Osteoblast (primary cell): Measurements from ENCODE around the gene STRIP2. TPM values are rescaled to one million over a fixed set of nuclear protein-coding genes. Genes with fewer than 3 reads are reported as not detected.

Experiments used
- DNase-seq: peaks from one replicate; pipeline ENCODE4 v3.0.0; 2011; ENCODE audit warnings: low spot score, mixed read lengths; ENCODE audit not compliant: insufficient read length; ENCODE audit errors: missing footprints
- H2AFZ ChIP-seq: 2 replicates; pipeline ENCODE4 v1.6.0; 2011; ENCODE audit warnings: mild to moderate bottlenecking, low read length
- H3K27ac ChIP-seq: 2 replicates; pipeline ENCODE4 v1.5.1; 2011; ENCODE audit warnings: mild to moderate bottlenecking, low read depth, low read length, moderate library complexity
- H3K27me3 ChIP-seq: 2 replicates; pipeline ENCODE4 v1.6.0; 2012; ENCODE audit warnings: mild to moderate bottlenecking, control low read depth, inconsistent platforms, low read length, moderate library complexity; ENCODE audit not compliant: insufficient read depth
- H3K36me3 ChIP-seq: 2 replicates; pipeline ENCODE4 v1.5.1; 2011; ENCODE audit warnings: mild to moderate bottlenecking, low read length, control low read depth, moderate library complexity; ENCODE audit not compliant: insufficient read depth
- H3K4me1 ChIP-seq: 2 replicates; pipeline ENCODE4 v1.5.1; 2011; ENCODE audit warnings: mild to moderate bottlenecking, low read length, control low read depth, moderate library complexity; ENCODE audit not compliant: insufficient read depth
- H3K4me2 ChIP-seq: 2 replicates; pipeline ENCODE4 v1.6.0; 2011; ENCODE audit warnings: mild to moderate bottlenecking, low read length; ENCODE audit not compliant: insufficient read depth
- H3K4me3 ChIP-seq: fragments of 200-600 bp; sonication (generic); 3 replicates; pipeline ENCODE4 v1.5.1; 2012; ENCODE audit warnings: mild to moderate bottlenecking, low read length, inconsistent platforms; ENCODE audit not compliant: insufficient read depth
- H3K79me2 ChIP-seq: 2 replicates; pipeline ENCODE4 v1.6.0; 2012; ENCODE audit warnings: mild to moderate bottlenecking, low read length, control low read depth, inconsistent platforms; ENCODE audit not compliant: insufficient read depth
- H3K9me3 ChIP-seq: 2 replicates; pipeline ENCODE4 v1.5.1; 2011; ENCODE audit warnings: low read depth, low read length, control low read depth
- H4K20me1 ChIP-seq: 2 replicates; pipeline ENCODE4 v1.6.0; 2012; ENCODE audit warnings: mild to moderate bottlenecking, low read length, control low read depth; ENCODE audit not compliant: insufficient read depth
- CTCF ChIP-seq: IDR thresholded peaks from 2 replicates; pipeline ENCODE4 v1.5.1; 2011; ENCODE audit warnings: mild to moderate bottlenecking, low read depth, low read length, moderate library complexity; ENCODE audit errors: extremely low read depth
- total RNA-seq: library from RNA; depleted of rRNA; stranded (reverse); fragments of >200 nt; gene quantifications from 2 replicates; pipeline ENCODE4 v1.2.3, GENCODE V29; 2012

STRIP2 gene
- total RNA-seq, 1 donor: 8.3 TPM

DNA sequence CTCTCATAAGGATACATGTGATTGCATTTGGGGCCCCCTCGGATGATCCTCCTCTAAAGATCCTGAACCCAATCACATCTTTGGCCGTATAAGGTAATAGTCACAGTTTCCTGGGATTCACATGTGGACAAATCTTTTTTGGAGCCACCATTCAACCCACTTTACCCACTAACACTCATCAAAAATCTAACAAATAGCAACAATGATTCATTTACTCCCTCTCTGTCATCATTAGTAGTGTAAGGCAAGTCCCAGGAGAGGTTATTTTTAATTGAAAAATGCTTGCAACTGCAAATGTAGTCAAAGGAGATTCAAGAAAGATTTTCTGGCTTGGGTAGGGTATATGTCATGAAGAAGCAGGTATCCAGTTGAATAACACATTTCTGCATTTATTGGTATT lies 58.2 kb downstream of the STRIP2 start:
- DNase-seq: no peak
- H3K4me2 ChIP-seq: no peak overlapping the region
- no peaks in the 10 kb centered on the region for H3K9me3 ChIP-seq
- peaks cover 29% of the 10 kb centered on the region for H3K4me1 ChIP-seq
- H3K36me3 ChIP-seq: no peaks in the 10 kb centered on the region
- H3K27ac ChIP-seq: no peak overlapping the region
- H2AFZ ChIP-seq: no peak overlapping the region
- H4K20me1 ChIP-seq: no peaks in the 10 kb centered on the region
- no peak for TF ChIP-seq CTCF
- H3K79me2 ChIP-seq: no peaks in the 10 kb centered on the region
- no peaks in the 10 kb centered on the region for H3K27me3 ChIP-seq
- no peak overlapping the region for H3K4me3 ChIP-seq

GRCh38 chr7:129493555-129493954 lies 59.3 kb downstream of the STRIP2 start:
- peaks cover 29% of the 10 kb centered on the region for H3K4me1 ChIP-seq

GRCh38 chr7:129494041-129494440 lies 59.8 kb downstream of the STRIP2 start:
- H2AFZ ChIP-seq: no peak overlapping the region
- no peaks in the 10 kb centered on the region for H3K79me2 ChIP-seq
- no peaks in the 10 kb centered on the region for H4K20me1 ChIP-seq
- H3K27ac ChIP-seq: peak overlapping the region; percentile 56
- no peak for DNase-seq
- H3K36me3 ChIP-seq: no peaks in the 10 kb centered on the region
- H3K4me2 ChIP-seq: no peak overlapping the region
- no peak for TF ChIP-seq CTCF
- H3K4me3 ChIP-seq: no peak overlapping the region
- no peaks in the 10 kb centered on the region for H3K27me3 ChIP-seq
- no peaks in the 10 kb centered on the region for H3K9me3 ChIP-seq
- peaks cover 25% of the 10 kb centered on the region for H3K4me1 ChIP-seq

More at GRCh38 chr7:129493555-129493954, 59.3 kb downstream of the STRIP2 start:
- no peak for DNase-seq
- peak; percentile 23 for TF ChIP-seq CTCF
- Histone ChIP-seq H2AFZ (no peak overlapping the region), H4K20me1 (no peaks in the 10 kb centered on the region), H3K4me2 (no peak overlapping the region), H3K27me3 (no peaks in the 10 kb centered on the region), H3K4me3 (no peak overlapping the region), H3K36me3 (no peaks in the 10 kb centered on the region), H3K27ac (peak overlapping the region; percentile 56), H3K79me2 (no peaks in the 10 kb centered on the region), H3K9me3 (no peaks in the 10 kb centered on the region)

DNA sequence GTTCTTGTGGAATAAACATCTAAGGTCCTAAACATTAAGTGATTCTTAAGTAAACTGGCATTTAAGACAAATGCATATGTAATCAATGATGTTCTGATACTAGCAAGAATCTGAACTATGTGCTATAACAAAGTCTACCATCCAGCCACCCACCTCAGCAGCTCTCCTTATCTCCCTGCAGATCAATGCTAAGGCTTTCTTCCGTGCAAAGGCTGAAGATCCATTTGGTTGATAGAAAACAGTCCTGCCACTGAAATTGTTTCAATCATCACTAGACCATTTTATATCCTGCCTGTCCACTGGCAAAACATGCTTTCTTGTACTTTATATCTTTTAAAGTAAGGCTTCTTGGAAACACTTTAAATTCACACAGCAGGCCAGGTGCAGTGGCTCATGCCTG lies 61.8 kb downstream of the STRIP2 start:
- H3K79me2 ChIP-seq: no peaks in the 10 kb centered on the region
- H2AFZ ChIP-seq: no peak overlapping the region
- DNase-seq: no peak
- H3K27ac ChIP-seq: no peak overlapping the region
- no peak for TF ChIP-seq CTCF
- no peak overlapping the region for H3K4me2 ChIP-seq
- H3K4me1 ChIP-seq: peaks cover 16% of the 10 kb centered on the region
- no peaks in the 10 kb centered on the region for H3K36me3 ChIP-seq
- no peak overlapping the region for H3K4me3 ChIP-seq
- no peaks in the 10 kb centered on the region for H4K20me1 ChIP-seq
- no peaks in the 10 kb centered on the region for H3K27me3 ChIP-seq
- H3K9me3 ChIP-seq: no peaks in the 10 kb centered on the region
